ENCODE results near the gene AEBP2. TPM values are rescaled to one million over a fixed set of nuclear protein-coding genes. Genes with fewer than 3 reads are reported as not detected.

AEBP2 gene
- total and polyA plus RNA-seq, 2 experiments from 2014 or later: 13.6 to 23.0 TPM

GRCh38 chr12:19430988-19431387 lies 8.3 kb upstream of the AEBP2 start:
- no peak overlapping the region for H3K27ac ChIP-seq
- DNase-seq (ENCODE audit: low read depth in 1 of 2, low spot score in 1 of 2): peak in 1 of 2 donors; percentile 18
- H3K4me1 ChIP-seq (ENCODE audit: low read depth): no peaks in the 10 kb centered on the region
- no peak overlapping the region for H3K4me3 ChIP-seq
- no peaks in the 10 kb centered on the region for H3K9me3 ChIP-seq (ENCODE audit: low read depth)
- no peaks in the 10 kb centered on the region for H3K36me3 ChIP-seq
- H3K27me3 ChIP-seq: no peaks in the 10 kb centered on the region
- no peak for TF ChIP-seq CTCF (IDR thresholded peaks at IDR 0.05; ENCODE audit: low read depth, low read length)

GRCh38 chr12:19431407-19432308 lies 7.6 kb upstream of the AEBP2 start:
- peak in 1 of 2 donors; percentile 49 for DNase-seq (ENCODE audit: low read depth in 1 of 2, low spot score in 1 of 2)
- H3K27ac ChIP-seq: no peak overlapping the region
- H3K36me3 ChIP-seq: no peaks in the 10 kb centered on the region
- H3K4me3 ChIP-seq: no peak overlapping the region
- H3K9me3 ChIP-seq (ENCODE audit: low read depth): no peaks in the 10 kb centered on the region
- no peaks in the 10 kb centered on the region for H3K27me3 ChIP-seq
- no peaks in the 10 kb centered on the region for H3K4me1 ChIP-seq (ENCODE audit: low read depth)
- TF ChIP-seq CTCF (IDR thresholded peaks at IDR 0.05; ENCODE audit: low read depth, low read length): no peak

GRCh38 chr12:19432309-19433170 lies 6.8 kb upstream of the AEBP2 start:
- TF ChIP-seq CTCF (IDR thresholded peaks at IDR 0.05; ENCODE audit: low read depth, low read length): no peak
- Histone ChIP-seq H3K27me3 (no peaks in the 10 kb centered on the region), H3K4me3 (no peak overlapping the region), H3K9me3 (ENCODE audit: low read depth) (no peaks in the 10 kb centered on the region), H3K4me1 (ENCODE audit: low read depth) (no peaks in the 10 kb centered on the region), H3K36me3 (no peaks in the 10 kb centered on the region), H3K27ac (no peak overlapping the region)
- DNase-seq (ENCODE audit: low read depth in 1 of 2, low spot score in 1 of 2): no peak

- no peak overlapping the region for H3K4me3 ChIP-seq
- H3K36me3 ChIP-seq: no peaks in the 10 kb centered on the region
- TF ChIP-seq CTCF (IDR thresholded peaks at IDR 0.05; ENCODE audit: low read depth, low read length): no peak
- no peak for DNase-seq (ENCODE audit: low read depth in 1 of 2, low spot score in 1 of 2)
- no peaks in the 10 kb centered on the region for H3K4me1 ChIP-seq (ENCODE audit: low read depth)
- no peaks in the 10 kb centered on the region for H3K9me3 ChIP-seq (ENCODE audit: low read depth)
- H3K27ac ChIP-seq: no peak overlapping the region
- H3K27me3 ChIP-seq: no peaks in the 10 kb centered on the region
Observed at GRCh38 chr12:19434538-19434937, 4.8 kb upstream of the AEBP2 start.

GRCh38 chr12:19435831-19436497 lies 3.3 kb upstream of the AEBP2 start:
- H3K4me1 ChIP-seq (ENCODE audit: low read depth): no peaks in the 10 kb centered on the region

More at GRCh38 chr12:19435831-19436497, 3.3 kb upstream of the AEBP2 start:
- H3K4me3 ChIP-seq: no peak overlapping the region
- H3K36me3 ChIP-seq: no peaks in the 10 kb centered on the region
- H3K9me3 ChIP-seq (ENCODE audit: low read depth): no peaks in the 10 kb centered on the region
- TF ChIP-seq CTCF (IDR thresholded peaks at IDR 0.05; ENCODE audit: low read depth, low read length): no peak
- DNase-seq (ENCODE audit: low read depth in 1 of 2, low spot score in 1 of 2): no peak
- no peaks in the 10 kb centered on the region for H3K27me3 ChIP-seq
- H3K27ac ChIP-seq: no peak overlapping the region

All from cardiac muscle cell (in vitro differentiated cells and primary cell).